Measurements from ENCODE around the gene HAUS2.

GRCh38 chr15:42576776-42577175 is 28.1 kb downstream of the HAUS2 start:
- no peak for TF ChIP-seq POLR2A (IDR thresholded peaks at IDR 0.05; ENCODE audit: low read depth, low read length)
- TF ChIP-seq, protein P1, sequence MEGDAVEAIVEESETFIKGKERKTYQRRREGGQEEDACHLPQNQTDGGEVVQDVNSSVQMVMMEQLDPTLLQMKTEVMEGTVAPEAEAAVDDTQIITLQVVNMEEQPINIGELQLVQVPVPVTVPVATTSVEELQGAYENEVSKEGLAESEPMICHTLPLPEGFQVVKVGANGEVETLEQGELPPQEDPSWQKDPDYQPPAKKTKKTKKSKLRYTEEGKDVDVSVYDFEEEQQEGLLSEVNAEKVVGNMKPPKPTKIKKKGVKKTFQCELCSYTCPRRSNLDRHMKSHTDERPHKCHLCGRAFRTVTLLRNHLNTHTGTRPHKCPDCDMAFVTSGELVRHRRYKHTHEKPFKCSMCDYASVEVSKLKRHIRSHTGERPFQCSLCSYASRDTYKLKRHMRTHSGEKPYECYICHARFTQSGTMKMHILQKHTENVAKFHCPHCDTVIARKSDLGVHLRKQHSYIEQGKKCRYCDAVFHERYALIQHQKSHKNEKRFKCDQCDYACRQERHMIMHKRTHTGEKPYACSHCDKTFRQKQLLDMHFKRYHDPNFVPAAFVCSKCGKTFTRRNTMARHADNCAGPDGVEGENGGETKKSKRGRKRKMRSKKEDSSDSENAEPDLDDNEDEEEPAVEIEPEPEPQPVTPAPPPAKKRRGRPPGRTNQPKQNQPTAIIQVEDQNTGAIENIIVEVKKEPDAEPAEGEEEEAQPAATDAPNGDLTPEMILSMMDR (conservative IDR thresholded peaks at IDR 0.05; ENCODE audit: low read depth, low read length), result no peak

All from IMR-90 (cell line).